Superior temporal gyrus (tissue), 1 donor: ENCODE data around the gene POMGNT2.

Experiments
- DNase-seq: peaks from one replicate; pipeline ENCODE4 v3.0.0-alpha.2; 2016; ENCODE audit errors: extremely low spot score

POMGNT2 gene

DNA sequence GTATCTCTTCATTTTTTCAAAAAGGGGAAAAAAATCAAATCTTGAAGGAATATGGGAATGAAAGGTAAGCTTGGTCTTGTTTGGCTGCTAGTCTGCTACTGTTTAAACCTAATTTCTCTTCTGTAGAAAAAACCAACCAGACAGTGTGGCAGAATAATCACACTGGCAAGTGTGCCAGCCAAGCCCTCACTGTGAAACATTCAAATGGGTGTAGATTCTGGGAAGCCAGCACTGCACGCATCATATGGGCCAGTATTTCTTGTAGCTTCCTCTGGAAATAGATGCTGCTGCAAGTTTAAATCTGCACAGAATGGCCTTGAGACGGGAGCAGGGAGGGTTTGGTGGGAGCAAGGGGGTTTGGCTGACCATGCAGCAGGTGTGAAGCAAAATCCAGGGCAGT, 62.1 kb downstream of the POMGNT2 start:
- peak; percentile 45 for DNase-seq

DNA sequence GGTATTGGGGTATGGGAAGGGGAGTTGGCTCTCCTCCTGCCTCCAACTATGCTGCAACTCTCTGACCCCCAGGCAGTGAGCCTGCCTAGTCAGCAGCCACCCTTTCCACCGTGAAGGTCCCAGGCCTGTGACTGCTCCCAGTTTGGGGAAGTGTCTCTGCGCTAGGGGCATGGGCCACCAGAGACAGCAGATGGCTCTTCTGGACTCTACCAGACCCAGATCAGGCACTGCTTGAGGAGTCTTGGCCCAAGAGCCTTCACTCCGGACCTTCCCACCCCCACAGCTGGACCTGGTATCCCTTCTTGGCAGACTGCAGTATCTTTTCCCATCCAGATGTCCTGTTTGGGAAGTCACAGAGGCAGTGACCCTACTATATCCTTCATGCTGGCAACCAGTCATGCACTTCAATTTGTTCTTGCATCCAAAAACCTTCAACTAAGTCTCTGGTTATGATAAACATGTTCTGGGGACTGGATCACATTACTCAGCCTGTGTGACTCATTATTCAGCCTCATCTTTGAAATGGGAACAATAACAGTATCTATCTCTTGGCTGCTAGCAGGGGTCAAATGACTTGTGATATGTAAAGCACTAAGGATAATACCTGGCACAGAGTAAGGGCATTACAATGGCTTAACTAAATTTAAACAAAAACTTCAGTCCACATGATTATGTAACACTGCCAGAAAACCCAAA, 62.7 kb downstream of the POMGNT2 start:
- no peak for DNase-seq

DNA sequence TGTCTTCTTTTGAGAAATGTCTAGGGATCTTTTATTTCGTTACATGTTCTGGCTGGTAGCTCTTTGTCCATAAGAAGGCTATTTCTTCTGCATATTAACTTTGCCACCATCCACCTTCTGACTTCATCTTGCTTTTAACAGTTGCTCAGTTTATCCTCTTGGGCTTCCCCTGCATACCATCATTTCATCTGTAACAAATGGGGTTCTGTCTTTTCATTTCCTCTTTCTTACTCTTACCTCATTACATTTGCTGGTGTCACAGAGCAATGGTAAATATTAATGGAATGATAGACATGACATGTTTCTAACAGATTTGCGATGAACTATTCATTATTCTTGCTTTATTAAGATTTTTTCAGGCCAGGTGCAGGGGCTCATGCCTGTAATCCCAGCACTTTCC, 64.4 kb downstream of the POMGNT2 start:
- DNase-seq: no peak

DNA sequence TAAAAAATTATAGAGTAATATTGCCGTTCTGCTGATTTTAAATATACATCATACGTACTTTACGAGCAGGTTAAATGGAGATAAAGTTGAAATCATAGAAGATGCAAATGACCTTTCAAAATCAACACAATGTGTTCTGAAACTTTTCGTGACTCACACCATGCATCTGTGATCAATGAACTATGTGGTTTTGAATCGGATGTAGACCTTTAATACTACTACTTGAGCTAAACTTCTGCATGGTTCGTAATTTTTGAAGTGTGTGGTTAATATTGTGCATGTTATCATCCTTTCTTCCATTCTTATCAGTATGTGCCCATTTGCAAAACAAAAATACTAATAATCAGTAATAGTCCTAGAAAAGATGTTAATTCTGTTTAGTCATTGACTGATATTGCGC, 67.9 kb downstream of the POMGNT2 start:
- DNase-seq: no peak

DNA sequence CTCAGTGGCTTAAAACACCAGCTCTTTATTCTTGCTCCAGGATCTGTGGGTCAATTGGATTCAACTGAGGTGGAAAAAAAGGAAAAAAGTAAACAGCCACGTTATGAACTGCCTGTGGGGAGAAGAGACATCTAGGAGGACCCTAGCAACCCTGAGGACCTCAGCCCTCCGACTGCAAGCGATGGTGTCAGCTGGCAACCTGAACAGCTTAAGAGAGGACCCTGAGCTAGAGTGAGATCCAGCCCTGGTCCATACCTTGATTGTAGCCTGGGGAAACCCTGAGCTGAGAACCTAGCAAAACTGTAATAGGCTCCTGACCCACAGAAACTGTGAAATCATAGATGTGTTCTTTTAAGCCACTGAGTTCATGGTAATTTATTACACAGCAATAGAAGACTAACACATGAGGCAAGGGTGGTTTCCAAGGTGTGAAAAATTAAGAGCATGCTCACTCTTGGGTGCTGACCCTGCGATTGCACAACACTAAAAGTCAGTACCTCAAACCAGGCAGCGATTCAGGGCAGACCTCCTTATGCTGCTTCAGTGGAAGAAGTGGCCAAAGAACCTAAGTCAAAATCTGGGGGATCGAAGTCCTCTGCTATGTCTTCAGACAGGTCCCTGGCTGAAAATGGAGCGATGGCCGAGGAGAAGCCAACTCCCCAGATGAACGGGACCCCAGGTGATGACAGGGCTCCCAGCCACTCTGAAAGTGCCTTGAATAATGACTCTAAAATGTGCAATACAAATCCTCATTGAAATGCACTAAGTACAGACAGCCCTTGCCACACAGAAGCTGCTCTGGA, 69.1 kb downstream of the POMGNT2 start:
- no peak for DNase-seq

DNA sequence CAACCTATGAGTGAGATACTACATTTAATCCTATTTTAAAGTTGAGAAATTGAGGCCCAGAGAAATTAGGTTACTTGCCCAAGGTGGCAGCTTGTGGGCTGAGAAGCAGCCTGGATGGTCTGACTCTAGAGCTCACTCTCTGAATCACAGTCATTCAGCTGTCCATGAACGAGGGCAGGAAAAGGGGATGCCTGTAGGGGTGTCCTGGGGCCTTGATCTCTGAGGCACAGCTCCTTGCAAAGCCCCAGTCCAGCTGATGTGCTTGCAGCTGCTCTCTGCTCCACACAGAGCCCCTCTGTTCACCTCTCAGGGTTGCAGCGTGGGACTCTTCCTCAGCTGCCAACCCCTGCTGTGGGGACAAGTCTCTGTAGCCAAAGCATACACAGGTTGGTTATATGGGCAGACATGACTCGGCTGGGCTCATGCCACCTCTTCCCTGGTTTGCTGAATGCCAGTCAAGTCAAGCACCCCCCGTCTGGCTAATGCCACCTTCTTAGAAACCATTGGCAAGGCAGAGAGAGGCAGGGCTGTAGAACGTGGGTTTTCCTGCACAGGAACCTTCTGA, 70.0 kb downstream of the POMGNT2 start:
- no peak for DNase-seq

DNA sequence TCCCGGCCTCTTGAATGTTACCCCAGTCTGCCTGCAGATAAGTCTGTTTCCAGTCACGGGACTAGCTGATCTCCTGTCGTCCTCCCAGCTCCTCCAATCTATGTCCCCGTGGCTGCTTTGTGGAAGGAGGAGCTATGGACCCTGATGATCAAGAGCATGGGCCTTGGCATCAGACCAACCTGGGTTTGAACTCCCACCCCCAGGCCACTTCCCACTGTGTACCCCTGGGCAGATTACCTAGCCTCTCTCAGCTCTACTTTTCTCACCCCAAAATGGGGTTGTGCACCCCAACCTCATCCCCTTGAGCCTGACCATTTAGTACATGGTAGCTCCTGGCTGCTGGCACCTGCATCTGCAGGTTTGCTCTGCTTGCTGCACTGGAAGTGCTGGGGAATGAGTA, 71.0 kb downstream of the POMGNT2 start:
- no peak for DNase-seq

DNA sequence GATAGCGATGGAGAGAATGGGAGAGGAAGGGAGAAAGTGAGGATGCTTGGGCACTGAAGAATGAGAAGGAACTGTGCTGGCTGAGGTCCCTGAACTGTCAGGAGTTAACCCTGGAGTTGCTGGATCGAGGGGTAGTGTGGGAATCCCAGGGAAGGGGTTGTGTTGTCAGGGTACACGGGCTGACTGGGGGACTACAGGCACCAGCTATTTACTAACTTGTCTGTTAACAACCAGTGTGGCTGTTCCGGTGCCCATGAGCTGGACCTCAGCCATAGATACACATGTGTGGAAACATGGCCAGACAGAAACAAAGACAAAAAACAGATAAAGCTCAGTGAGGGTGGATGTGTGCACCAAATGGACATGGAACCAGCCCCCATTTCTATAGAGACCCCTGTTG, 71.7 kb downstream of the POMGNT2 start:
- DNase-seq: no peak

DNA sequence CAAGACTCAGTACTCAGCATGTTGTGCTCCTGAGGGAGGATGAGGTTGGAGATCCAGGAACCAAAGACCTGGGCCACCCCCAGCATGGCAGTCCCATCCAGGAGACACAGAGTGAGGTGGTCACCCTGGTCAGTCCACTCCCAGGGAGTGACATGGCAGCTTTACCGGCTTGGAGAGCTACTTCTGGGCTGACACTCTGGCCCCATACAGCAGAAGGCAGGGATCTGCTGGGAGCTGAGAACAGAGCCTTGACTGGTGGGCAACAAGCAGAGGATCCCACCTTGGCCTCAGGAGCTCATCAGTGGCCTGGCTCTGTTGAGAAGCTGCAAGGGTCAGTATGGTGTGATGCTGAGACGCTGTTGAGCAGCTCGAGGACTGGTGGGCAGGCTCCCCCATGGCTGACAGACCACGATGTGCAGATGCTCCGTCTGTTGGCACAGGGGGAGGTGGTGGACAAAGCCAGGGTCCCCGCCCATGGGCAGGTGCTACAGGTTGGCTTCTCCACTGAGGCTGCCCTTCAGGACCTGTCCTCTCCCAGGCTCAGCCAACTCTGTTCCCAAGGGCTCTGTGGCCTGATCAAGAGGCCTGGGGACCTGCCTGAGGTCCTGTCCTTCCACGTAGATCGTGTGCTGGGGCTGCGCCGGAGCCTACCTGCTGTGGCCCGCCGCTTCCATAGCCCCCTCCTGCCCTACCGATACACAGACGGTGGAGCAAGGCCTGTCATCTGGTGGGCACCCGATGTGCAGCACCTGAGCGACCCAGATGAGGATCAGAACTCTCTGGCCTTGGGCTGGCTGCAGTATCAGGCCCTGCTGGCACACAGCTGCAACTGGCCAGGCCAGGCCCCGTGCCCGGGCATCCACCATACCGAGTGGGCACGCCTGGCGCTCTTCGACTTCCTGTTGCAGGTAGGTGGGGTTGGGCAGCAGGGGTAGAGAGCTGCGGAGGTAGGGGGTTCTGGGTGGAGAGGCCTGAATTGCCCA, 72.9 kb downstream of the POMGNT2 start:
- DNase-seq: no peak

DNA sequence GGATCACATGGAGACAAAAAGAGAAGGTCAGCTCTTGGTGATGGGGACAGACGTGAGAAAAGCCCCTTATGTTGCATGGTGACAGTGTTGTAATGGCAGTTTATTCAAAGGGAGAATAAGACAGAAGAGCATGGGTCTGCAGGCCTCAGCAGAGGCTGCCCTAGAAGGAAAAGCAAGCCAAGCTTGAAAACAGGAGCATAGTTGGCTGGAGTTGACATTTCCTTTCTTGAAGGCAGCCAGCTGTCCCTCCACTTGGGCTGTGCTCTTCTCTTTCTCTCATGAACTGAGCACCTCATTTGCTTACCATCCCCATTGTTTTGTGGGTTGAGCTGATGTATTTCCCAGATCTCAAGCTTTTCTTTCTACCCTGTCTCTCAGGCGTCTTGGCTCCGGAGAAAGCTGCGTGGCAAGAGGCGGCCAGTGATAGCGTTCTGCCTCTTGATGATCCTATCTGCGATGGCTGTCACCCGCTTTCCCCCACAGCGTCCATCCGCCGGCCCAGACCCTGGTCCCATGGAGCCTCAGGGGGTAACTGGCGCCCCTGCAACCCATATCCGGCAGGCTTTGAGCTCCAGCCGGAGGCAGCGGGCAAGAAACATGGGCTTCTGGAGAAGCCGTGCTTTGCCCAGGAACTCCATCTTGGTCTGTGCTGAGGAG, 73.9 kb downstream of the POMGNT2 start:
- no peak for DNase-seq

DNA sequence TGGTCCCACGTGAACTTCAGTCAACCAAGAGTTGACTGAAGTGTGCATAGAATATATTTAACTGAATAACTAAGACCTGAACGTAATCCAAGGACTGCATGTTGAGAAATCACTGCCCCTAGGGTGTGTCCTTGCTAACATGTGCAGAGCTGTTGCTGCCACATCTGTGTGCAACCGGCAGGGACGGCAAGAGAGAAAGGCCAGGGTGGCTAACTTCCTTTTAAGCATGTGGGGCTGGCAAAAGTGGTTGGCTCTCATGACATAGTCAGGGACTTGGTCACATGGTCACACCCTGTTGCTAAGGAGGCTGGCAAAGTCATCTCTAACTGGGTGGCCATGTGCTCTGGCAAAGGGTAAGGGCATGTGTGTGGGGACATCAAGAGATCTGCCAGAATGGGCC, 74.4 kb downstream of the POMGNT2 start:
- DNase-seq: no peak

DNA sequence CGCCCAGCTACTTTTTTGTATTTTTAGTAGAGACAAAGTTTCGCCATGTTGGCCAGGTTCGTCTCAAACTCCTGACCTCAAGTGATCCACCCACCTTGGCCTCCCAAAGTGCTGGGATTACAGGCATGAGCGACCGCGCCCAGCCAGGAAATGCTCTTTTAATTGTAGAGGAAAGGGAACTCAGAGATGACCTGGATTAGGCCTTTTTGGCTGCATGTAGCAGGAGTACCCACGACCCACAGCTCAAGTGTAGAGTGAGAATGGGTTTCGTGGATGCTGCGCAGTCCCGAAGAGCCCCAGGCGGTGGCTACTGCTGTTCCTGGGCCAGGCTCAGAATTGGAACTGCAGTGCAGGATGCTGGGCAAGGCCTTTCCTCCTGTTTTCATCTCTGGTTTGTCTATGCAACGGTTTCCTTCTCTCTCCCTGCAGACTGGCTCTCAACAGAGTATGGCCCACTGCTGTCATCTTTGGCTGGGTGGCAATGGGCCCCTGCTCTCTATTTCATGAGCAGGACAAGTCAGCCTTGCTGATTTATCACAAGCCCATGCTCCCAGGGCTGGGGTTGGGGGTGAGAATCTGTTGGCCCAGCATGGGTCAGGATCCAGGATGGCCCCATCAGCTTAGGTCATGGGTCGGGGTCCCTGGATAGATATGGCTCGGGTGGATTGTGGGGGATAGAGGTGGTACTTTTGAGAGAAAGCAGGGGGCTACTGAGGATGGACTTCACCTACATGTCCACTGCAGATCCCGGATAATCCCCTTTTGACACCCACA, 75.5 kb downstream of the POMGNT2 start:
- DNase-seq: no peak
